Nucleus accumbens (tissue), 56 donors: Measurements from ENCODE around the gene PTPN6.
A peak's percentile ranks its signal among the peaks of the same experiment; 100 is the strongest.
"Not testable (repeated sequence)": the region's sequence is repeated elsewhere in the genome, so short reads cannot be mapped to it uniquely, and the experiment has no call there.

ENCODE experiments used
- DNase-seq, 56 donors: peaks; one replicate each; lab custom pipeline; 2025; lab: John Stamatoyannopoulos, UW

Gene PTPN6

GRCh38 chr12:6950811-6951540 lies at the start of gene PTPN6:
PTPN6 (plus strand) TSS chr12:6951356; CDS start chr12:6951513, 157 bp downstream.
- peak in 9 of 56 donors; percentile 14 to 43 (median 25) for DNase-seq

DNA sequence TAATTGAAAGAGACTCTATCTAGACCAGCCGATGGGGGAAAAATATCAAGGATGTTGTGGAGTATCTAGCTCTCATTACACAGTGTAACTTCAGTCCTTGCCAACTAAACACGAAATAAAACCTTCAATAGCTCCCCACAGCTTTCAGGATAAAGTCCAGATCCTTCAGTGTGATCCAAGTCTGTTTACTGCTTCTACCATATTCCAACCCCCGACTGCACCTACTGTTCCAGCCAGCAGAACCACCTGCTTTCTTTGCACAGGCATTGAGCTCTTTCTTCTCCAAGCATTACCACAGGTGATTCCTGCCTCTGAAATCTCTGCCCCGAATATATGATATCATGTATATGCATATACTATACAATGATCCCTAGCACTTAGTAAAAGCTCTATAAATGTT lies 48.7 kb upstream of the PTPN6 start:
- DNase-seq: no peak

- DNase-seq: no peak
Measured at GRCh38 chr12:6903722-6904121, 47.4 kb upstream of the PTPN6 start.

GRCh38 chr12:6904280-6905276 lies 46.6 kb upstream of the PTPN6 start, which contains the start of gene LRRC23:
LRRC23 (plus strand) TSS chr12:6904822; CDS start chr12:6905634, 812 bp downstream.
- DNase-seq: peak; percentile 83 to 100 (median 96)

GRCh38 chr12:6905414-6906040 lies 45.6 kb upstream of the PTPN6 start:
- no peak for DNase-seq

DNA sequence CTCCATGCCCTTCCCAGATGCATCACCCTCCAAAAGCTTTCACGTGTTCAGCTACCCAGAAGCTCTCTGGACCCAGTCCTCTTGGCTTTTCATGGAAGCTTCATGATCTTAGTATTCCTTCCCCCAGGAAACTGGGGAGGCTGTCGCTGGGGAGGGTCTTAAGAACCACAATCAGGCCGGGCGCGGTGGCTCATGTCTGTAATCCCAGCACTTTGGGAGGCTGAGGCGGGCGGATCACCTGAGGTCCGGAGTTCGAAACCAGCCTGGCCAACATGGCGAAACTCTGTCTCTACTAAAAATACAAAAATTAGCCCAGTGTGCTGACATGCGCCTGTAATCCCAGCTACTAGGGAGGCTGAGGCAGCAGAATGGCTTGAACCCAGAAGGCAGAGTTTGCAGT lies 43.0 kb upstream of the PTPN6 start:
- not testable (repeated sequence) for DNase-seq

DNA sequence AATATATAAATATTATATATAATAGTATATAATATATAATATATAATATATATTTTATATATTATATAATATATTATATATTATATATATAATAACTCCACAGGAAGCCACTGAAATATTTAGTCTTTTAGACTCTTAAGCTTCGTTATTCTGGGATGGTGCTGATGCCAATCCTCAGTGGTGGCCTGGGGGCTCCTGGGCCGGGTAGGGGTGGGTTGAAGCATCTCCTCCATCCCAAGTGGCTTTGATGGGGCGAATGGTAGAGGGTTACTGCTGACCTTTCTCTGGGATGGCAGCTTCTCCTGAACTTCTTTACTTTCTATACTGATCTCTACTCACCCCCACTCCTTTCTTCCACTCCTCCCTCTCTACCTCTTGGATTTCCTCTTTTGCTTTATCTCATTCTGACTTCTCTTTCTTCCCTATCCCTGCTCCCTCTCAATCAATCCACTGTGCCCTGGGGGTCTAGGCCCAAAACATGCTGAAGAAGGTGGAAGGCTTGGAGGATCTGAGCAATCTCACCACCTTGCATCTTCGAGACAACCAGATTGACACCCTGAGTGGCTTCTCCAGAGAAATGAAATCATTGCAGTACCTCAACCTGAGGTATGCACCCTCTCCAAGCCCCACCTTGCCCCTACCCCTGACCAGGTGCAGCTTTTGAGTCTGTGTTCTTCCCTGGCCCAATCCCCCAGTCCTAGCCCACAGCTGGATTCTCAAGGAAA lies 41.6 kb upstream of the PTPN6 start:
- no peak for DNase-seq

DNA sequence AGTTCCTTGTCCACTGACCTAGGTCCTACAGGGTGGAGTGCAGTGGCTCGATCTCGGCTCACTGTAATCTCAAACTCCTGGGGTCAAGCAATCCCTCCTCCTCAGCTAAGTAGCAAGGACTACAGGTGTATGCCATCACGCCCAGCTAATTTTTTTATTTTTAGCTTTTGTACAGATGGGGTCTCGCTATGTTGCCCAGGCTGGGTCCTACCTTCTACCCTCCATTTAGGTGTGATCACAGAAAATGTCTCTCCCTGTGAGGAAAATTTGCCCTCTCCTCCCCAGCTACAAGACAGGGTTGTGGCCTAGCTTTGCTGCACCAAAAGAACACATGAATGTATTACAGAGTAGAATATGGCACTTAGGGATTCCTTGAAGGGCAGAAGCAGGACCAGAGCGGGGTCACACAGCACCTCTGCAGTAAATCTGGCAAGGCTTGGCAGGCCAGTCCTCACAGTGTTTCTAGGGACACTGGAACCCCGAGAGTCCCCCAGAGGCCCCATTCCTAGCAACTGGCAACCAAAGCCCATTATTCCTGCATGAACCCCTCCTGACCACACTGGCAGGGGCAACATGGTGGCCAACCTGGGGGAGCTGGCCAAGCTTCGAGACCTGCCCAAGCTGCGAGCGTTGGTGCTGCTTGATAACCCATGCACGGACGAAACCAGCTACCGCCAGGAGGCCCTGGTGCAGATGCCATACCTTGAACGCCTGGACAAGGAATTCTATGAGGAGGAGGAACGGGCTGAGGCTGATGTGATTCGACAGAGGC lies 38.8 kb upstream of the PTPN6 start:
- no peak for DNase-seq

GRCh38 chr12:6914246-6914946 lies 36.8 kb upstream of the PTPN6 start, which contains the start of gene ENO2:
ENO2 (plus strand) TSS chr12:6914580; CDS start chr12:6915833, 1,253 bp downstream.
- DNase-seq: peak; percentile 23 to 91 (median 77)

GRCh38 chr12:6914947-6915788 lies 36.0 kb upstream of the PTPN6 start:
- DNase-seq: peak in 9 of 56 donors; percentile 2 to 57 (median 28)

DNA sequence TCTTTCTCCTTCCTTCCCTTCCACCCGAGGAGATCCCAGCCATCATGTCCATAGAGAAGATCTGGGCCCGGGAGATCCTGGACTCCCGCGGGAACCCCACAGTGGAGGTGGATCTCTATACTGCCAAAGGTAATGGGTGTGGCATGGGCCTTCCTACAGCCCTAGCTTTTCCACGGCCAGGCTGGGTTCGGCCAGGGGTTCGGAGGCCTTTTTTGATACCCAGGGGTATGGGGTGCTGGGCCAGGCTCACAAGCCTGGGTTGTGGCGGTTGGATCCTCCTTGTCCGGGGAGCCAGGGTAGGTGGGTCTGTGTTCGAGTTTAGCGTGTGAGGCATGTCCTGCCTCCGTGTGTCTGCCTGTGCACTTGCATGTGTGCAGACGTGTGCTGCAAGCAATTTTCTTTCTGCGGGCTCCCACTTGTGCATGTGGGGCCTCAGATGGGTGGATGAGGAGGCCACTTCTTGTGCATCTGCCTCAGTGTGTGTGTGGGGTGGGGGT lies 35.3 kb upstream of the PTPN6 start:
- DNase-seq: no peak

- no peak for DNase-seq
Measured at GRCh38 chr12:6916426-6917200, 34.5 kb upstream of the PTPN6 start.

GRCh38 chr12:6917491-6918231 lies 33.5 kb upstream of the PTPN6 start:
- DNase-seq: no peak

GRCh38 chr12:6919588-6919987 lies 31.6 kb upstream of the PTPN6 start:
- DNase-seq: no peak

DNA sequence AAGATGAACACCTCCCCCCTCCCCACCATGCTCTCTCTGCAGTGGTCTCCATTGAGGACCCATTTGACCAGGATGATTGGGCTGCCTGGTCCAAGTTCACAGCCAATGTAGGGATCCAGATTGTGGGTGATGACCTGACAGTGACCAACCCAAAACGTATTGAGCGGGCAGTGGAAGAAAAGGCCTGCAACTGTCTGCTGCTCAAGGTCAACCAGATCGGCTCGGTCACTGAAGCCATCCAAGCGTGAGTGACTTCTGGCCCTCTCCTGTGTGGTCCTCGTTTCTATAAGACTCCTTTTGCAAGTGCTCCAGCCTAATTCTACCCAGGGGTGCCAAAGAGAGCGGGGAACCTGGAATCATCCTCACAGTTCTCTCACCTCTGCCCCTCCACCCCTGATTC lies 29.6 kb upstream of the PTPN6 start:
- no peak for DNase-seq
